Measurements from ENCODE around the gene TGFB1. TPM values are rescaled to one million over a fixed set of nuclear protein-coding genes. Genes with fewer than 3 reads are reported as not detected.
A peak's percentile ranks its signal among the peaks of the same experiment; 100 is the strongest.

The TGFB1 gene
- total RNA-seq, 1 experiment from 2014 or later = 54.6 TPM

GRCh38 chr19:41352279-41352608 lies 1.5 kb downstream of the TGFB1 start (continued):
- TF ChIP-seq, protein P1, sequence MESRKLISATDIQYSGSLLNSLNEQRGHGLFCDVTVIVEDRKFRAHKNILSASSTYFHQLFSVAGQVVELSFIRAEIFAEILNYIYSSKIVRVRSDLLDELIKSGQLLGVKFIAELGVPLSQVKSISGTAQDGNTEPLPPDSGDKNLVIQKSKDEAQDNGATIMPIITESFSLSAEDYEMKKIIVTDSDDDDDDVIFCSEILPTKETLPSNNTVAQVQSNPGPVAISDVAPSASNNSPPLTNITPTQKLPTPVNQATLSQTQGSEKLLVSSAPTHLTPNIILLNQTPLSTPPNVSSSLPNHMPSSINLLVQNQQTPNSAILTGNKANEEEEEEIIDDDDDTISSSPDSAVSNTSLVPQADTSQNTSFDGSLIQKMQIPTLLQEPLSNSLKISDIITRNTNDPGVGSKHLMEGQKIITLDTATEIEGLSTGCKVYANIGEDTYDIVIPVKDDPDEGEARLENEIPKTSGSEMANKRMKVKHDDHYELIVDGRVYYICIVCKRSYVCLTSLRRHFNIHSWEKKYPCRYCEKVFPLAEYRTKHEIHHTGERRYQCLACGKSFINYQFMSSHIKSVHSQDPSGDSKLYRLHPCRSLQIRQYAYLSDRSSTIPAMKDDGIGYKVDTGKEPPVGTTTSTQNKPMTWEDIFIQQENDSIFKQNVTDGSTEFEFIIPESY (IDR thresholded peaks at IDR 0.05; ENCODE audit: extremely low read depth, insufficient replicate concordance, low read length) = no peak
- no peak for TF ChIP-seq ZFX (IDR thresholded peaks at IDR 0.05)
- no peak for TF ChIP-seq SP1 (IDR thresholded peaks at IDR 0.05; ENCODE audit: low read depth)
- TF ChIP-seq SRF (IDR thresholded peaks at IDR 0.05; ENCODE audit: low read depth) = no peak
- TF ChIP-seq CEBPB (IDR thresholded peaks at IDR 0.05; ENCODE audit: low read depth) = no peak

- DNase-seq (ENCODE audit: low read depth, low spot score) (no peak), ATAC-seq (peak; percentile 67)
- peak overlapping the region; percentile 83 for H3K9ac ChIP-seq (ENCODE audit: low read length)
- no peak overlapping the region for H2AFZ ChIP-seq (ENCODE audit: low read depth, low read length, poor library complexity, severe bottlenecking)
- peaks cover 11 to 29% of the 10 kb centered on the region in 2 experiments; a peak in 3 of 4 replicates for H3K4me1 ChIP-seq (ENCODE audit: control insufficient read depth in 1 of 2, insufficient read depth in 2 of 2, low read length in 2 of 2)
- intact Hi-C loops (cut with micrococcal nuclease) = loop anchor here (2.0 kb wide), 1 partner anchor 41 kb away; the partner anchor contains the start of gene CCDC97
- peak overlapping the region; percentile 79 to 87 for H3K4me3 ChIP-seq (replicated peaks in 1 of 2; ENCODE audit: low read depth in 1 of 2, low read length in 2 of 2)
- H3K27me3 ChIP-seq (ENCODE audit: insufficient read depth, low read length) = no peaks in the 10 kb centered on the region
- H3K36me3 ChIP-seq (ENCODE audit: control insufficient read depth in 1 of 2, insufficient read depth in 2 of 2, low read length in 2 of 2) = peaks cover 0 to 6% of the 10 kb centered on the region in 2 experiments; a peak in 1 of 4 replicates
- H3K9me3 ChIP-seq (ENCODE audit: control insufficient read depth in 1 of 2, insufficient read depth in 1 of 2, low read depth in 1 of 2, low read length in 2 of 2) = no peaks in the 10 kb centered on the region
- RAD21 ChIA-PET (ENCODE audit: low non-redundant PET in 1 of 2, low total read pairs in 2 of 2, uncharacterized antibody in 2 of 2, unreplicated experiment in 2 of 2) = interaction anchor here in 1 of 2 experiments (1.2 kb wide), 1 partner anchor 13 kb away, joined by 4 read pairs; the partner anchor contains the start of gene B9D2
- BruUV-seq (replicated peaks) = no TSS peak
- H3K9me2 ChIP-seq (ENCODE audit: insufficient read depth) = no peaks in the 10 kb centered on the region
- peak overlapping the region; percentile 95 for H3K4me2 ChIP-seq (ENCODE audit: low read length)
- CTCF ChIA-PET = interaction anchor here (1.0 to 5.6 kb wide), 4 partner anchors 13 to 219 kb away, joined by 3 to 54 read pairs (median 4); partner anchors contain the start of genes B9D2 and HNRNPUL1
- H3K27ac ChIP-seq (ENCODE audit: low read depth, low read length) = peak overlapping the region; percentile 89; the same call in 1 of the 2 replicates
- POLR2A ChIA-PET = interaction anchor here (0.9 to 2.1 kb wide), 2 partner anchors 12 to 14 kb away, joined by 4 to 13 read pairs; partner anchors contain the start of gene B9D2
- H4K20me1 ChIP-seq (ENCODE audit: insufficient read depth) = no peaks in the 10 kb centered on the region
- peaks cover 42% of the 10 kb centered on the region for H3K79me2 ChIP-seq (ENCODE audit: insufficient read depth, low read length)
- TF ChIP-seq, protein P2, sequence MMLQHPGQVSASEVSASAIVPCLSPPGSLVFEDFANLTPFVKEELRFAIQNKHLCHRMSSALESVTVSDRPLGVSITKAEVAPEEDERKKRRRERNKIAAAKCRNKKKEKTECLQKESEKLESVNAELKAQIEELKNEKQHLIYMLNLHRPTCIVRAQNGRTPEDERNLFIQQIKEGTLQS (IDR thresholded peaks at IDR 0.05) = no peak
- TF ChIP-seq SRF (IDR thresholded peaks at IDR 0.05; ENCODE audit: low read depth) = no peak
- no peak for TF ChIP-seq YY1 (IDR thresholded peaks at IDR 0.05; ENCODE audit: extremely low read depth, insufficient replicate concordance, low read depth, low read length)
- TF ChIP-seq, protein P3, sequence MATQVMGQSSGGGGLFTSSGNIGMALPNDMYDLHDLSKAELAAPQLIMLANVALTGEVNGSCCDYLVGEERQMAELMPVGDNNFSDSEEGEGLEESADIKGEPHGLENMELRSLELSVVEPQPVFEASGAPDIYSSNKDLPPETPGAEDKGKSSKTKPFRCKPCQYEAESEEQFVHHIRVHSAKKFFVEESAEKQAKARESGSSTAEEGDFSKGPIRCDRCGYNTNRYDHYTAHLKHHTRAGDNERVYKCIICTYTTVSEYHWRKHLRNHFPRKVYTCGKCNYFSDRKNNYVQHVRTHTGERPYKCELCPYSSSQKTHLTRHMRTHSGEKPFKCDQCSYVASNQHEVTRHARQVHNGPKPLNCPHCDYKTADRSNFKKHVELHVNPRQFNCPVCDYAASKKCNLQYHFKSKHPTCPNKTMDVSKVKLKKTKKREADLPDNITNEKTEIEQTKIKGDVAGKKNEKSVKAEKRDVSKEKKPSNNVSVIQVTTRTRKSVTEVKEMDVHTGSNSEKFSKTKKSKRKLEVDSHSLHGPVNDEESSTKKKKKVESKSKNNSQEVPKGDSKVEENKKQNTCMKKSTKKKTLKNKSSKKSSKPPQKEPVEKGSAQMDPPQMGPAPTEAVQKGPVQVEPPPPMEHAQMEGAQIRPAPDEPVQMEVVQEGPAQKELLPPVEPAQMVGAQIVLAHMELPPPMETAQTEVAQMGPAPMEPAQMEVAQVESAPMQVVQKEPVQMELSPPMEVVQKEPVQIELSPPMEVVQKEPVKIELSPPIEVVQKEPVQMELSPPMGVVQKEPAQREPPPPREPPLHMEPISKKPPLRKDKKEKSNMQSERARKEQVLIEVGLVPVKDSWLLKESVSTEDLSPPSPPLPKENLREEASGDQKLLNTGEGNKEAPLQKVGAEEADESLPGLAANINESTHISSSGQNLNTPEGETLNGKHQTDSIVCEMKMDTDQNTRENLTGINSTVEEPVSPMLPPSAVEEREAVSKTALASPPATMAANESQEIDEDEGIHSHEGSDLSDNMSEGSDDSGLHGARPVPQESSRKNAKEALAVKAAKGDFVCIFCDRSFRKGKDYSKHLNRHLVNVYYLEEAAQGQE (IDR thresholded peaks at IDR 0.05; ENCODE audit: low read depth) = no peak
- peak; percentile 69 for TF ChIP-seq EGR1 (IDR thresholded peaks at IDR 0.05; ENCODE audit: low read depth)
- TF ChIP-seq ELF1 (IDR thresholded peaks at IDR 0.05; ENCODE audit: borderline replicate concordance, low read depth) = no peak
- TF ChIP-seq EZH2 (IDR thresholded peaks at IDR 0.05) = no peak
- no peak for TF ChIP-seq RAD21 (IDR thresholded peaks at IDR 0.05; ENCODE audit: low read depth)
- TF ChIP-seq EZH2phosphoT487 (IDR thresholded peaks at IDR 0.05; ENCODE audit: borderline replicate concordance) = no peak
- TF ChIP-seq TCF7L2 (IDR thresholded peaks at IDR 0.05; ENCODE audit: borderline replicate concordance, extremely low read depth, insufficient read depth, insufficient read length) = no peak
- TF ChIP-seq, protein P4, sequence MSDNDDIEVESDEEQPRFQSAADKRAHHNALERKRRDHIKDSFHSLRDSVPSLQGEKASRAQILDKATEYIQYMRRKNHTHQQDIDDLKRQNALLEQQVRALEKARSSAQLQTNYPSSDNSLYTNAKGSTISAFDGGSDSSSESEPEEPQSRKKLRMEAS (IDR thresholded peaks at IDR 0.05) = peak; percentile 50; the same call in 1 of the 2 replicates
- TF ChIP-seq POLR2A (IDR thresholded peaks at IDR 0.05; ENCODE audit: borderline replicate concordance, extremely low read depth, insufficient read depth, insufficient read length) = no peak
- no peak for TF ChIP-seq SP1 (IDR thresholded peaks at IDR 0.05; ENCODE audit: low read depth)
- no peak for TF ChIP-seq ZNF274 (IDR thresholded peaks at IDR 0.05; ENCODE audit: low read depth, low read length)
- no peak for TF ChIP-seq JUND (IDR thresholded peaks at IDR 0.05)
- no peak for TF ChIP-seq FOSL1 (IDR thresholded peaks at IDR 0.05; ENCODE audit: low read depth)
Observed at GRCh38 chr19:41351339-41352245, 2.1 kb downstream of the TGFB1 start.
